ENCODE data around the gene PLEKHA5.

DNA sequence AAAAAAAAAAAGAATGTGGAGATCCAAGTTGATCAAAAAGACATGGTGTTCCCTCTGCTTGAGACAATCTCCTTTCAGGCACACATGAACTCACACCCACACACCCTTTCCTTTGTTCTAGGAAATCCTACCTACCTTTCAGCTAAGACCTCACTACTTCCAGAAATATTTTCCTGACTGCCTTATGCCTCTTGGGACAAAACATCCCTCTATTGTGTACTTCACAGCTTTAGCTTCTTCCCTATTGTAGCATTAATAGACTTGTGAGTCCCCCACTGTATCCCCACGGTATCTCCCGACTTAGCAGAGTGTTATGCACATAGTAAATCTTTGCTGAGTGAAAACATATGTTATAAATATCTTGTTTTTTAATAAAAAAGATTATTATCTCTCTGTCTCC is 264.9 kb downstream of the PLEKHA5 start:
- TF ChIP-seq, protein P1, sequence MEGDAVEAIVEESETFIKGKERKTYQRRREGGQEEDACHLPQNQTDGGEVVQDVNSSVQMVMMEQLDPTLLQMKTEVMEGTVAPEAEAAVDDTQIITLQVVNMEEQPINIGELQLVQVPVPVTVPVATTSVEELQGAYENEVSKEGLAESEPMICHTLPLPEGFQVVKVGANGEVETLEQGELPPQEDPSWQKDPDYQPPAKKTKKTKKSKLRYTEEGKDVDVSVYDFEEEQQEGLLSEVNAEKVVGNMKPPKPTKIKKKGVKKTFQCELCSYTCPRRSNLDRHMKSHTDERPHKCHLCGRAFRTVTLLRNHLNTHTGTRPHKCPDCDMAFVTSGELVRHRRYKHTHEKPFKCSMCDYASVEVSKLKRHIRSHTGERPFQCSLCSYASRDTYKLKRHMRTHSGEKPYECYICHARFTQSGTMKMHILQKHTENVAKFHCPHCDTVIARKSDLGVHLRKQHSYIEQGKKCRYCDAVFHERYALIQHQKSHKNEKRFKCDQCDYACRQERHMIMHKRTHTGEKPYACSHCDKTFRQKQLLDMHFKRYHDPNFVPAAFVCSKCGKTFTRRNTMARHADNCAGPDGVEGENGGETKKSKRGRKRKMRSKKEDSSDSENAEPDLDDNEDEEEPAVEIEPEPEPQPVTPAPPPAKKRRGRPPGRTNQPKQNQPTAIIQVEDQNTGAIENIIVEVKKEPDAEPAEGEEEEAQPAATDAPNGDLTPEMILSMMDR (IDR thresholded peaks at IDR 0.05), result no peak
- TF ChIP-seq POLR2A (IDR thresholded peaks at IDR 0.05), result no peak
